ENCODE data around the gene SLC45A1.

SLC45A1 gene

DNA sequence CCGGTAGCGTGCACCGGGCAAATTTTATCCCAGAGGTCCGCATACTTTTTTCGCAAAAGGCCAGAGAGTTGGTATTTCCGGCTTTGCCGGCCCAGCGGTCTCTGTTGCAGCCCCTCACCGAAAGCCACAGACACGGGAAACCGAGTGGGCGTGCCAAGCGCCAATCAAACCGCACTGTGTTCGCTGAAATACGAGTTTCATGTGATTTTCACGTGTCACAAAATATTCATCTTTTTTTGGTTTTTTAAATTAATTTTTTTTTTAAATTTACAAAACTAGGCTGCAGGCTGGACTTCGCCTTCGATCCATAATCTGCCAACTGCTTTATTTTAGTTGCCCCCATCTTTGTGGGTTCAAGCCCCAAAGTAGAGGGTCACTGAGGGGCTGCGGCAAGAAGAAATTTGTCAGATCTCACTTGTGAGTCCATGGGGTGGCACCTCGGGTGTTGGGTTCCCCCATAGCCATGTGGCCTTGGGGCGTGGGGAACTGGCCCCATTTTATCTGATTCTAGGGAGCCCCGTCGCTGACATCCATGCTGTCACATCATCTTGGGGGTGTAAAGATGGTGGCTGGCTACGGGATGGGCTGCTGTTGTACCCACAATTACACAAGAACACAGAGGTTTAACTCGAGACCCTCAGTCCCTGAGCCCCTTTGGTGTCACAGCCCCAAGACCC lies 20.8 kb downstream of the SLC45A1 start:
- DNase-seq: no peak

GRCh38 chr1:8339203-8339600 lies 21.3 kb downstream of the SLC45A1 start:
- no peak for DNase-seq

DNA sequence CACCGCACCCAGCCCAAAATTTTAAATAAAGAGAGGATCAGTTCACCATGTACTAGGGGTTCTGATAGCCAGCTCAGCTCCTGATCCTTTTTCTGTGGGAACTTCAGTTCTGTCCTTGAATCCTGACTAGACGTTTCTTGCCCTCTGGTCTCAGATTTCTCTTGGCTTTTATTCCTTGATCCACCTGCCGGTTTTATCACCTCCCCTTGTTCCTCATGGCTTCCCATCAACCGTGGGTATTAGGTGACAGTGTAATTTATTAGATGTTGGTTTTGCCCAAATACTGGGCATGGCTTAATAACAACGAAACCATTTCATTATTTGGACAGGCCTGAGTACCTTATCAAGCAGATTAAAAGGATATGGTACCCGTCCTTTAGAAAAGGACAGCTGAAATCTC lies 22.5 kb downstream of the SLC45A1 start:
- DNase-seq: no peak

GRCh38 chr1:8342325-8342724 lies 24.4 kb downstream of the SLC45A1 start:
- no peak for DNase-seq

GRCh38 chr1:8343044-8343443 lies 25.1 kb downstream of the SLC45A1 start:
- no peak for DNase-seq

GRCh38 chr1:8343464-8344001 lies 25.6 kb downstream of the SLC45A1 start:
- DNase-seq: no peak

GRCh38 chr1:8344893-8345507 lies 27.1 kb downstream of the SLC45A1 start:
- DNase-seq: no peak

DNA sequence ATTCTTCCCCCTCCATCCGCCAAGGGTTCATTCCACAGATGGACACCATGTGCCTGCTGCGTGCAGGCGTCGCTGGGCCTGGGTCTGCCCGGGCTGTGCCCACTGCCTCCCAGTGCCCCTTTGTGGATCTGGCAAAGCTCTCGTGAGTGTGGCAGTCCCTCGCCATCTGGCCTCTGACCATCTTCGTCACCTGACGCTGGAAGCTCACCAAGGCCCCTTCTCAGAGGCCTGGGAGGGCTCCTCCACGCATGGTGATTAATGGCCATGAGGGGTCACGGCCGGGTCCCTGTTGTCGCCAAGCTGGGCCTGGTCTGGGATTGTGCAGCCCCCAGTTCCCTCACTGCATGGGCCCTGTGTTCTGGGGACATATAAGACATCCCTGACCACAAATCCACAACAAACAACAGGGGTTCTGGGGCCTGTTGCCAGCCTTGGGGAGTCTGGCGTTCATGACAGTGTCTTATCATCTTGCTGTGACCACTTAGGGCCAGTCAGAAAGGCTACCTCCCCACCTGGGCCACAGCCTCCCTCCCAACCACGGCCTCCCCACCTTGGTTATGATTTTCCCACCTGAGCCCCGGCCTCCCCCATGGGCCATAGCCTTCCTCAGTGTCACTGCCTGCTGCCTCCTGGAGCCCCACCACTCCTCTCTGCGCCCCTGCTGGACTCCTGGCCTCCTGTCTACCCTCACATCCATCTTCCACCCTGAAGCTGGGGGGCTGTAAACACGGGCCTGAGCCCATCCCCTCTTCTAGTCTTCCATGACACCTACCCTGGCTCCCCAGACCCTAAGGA lies 27.9 kb downstream of the SLC45A1 start:
- DNase-seq: no peak

DNA sequence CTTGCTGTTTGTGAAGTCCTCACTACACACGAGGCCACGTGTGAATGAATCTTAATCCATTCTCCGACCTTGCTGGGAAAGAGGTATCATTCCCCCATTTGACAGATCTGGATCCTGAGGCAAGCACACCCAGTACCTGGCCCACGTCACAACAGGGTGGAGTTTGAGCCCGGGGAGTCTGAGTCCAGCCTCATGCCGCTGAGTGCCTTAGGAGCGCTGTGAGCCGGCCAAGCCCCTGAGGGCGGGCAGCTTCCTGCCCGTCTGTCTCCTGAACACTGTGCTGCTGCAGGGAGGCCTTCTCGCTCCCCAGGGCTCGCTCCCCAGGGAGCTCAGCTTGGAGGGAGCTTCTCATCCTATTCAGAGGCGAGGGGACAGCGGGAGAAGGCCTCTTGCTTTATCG lies 29.7 kb downstream of the SLC45A1 start:
- DNase-seq: no peak

- no peak for DNase-seq
Observed at GRCh38 chr1:8348047-8348776, 30.3 kb downstream of the SLC45A1 start.

DNA sequence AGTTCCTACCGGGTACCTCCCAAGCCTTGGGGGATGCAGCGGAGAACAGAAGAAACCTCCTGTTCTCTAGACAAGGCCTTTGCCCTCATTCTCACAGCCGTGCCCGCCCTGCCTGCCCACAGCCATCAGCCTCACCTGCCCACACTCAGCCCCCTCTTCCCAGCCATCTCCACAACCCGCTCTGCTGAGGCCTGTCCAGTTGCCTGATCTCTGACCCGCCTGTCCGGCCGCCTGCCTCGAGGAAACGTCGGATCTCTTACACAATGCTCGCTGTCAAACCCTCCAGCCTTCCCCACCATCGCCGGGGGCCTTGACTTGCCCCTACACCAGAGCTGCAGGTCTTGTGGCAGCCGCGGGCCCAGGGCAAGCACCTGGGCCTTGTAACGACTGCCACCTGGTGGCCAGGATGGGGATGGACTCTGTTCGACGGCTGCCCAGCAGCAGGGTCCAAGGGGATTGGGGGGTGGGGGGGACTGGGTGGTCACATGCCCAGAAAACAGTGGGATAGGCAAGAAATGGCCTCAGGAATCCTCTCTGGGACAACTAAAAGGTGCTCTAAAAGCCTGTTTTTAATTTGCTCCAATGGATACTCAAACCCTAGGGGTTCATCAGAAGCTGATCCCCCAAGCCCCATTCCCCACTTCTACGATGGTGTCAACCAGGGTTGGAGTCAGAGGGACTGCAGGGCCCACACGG lies 31.0 kb downstream of the SLC45A1 start:
- peak; percentile 70 for DNase-seq

DNA sequence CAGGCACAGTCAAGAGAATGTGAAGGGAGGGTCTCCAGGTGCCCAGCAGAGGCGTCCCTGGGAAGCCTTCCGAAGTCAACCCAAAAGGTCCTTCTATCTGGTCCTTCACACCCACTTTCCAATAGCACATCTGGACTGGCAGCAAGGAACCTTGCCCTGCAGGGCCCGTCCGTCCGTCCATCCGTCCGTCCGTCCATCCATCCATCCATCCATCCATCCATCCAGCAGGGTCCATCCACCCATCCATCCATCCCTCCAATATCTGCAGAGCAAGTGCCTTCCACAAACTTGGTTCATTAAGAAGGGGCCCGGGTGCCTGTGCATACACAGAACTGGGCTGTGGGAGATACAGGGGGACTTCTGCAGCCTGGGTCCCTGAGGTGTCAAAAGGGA lies 31.6 kb downstream of the SLC45A1 start:
- no peak for DNase-seq

- DNase-seq: no peak
Observed at GRCh38 chr1:8349961-8350360, 32.0 kb downstream of the SLC45A1 start.

DNA sequence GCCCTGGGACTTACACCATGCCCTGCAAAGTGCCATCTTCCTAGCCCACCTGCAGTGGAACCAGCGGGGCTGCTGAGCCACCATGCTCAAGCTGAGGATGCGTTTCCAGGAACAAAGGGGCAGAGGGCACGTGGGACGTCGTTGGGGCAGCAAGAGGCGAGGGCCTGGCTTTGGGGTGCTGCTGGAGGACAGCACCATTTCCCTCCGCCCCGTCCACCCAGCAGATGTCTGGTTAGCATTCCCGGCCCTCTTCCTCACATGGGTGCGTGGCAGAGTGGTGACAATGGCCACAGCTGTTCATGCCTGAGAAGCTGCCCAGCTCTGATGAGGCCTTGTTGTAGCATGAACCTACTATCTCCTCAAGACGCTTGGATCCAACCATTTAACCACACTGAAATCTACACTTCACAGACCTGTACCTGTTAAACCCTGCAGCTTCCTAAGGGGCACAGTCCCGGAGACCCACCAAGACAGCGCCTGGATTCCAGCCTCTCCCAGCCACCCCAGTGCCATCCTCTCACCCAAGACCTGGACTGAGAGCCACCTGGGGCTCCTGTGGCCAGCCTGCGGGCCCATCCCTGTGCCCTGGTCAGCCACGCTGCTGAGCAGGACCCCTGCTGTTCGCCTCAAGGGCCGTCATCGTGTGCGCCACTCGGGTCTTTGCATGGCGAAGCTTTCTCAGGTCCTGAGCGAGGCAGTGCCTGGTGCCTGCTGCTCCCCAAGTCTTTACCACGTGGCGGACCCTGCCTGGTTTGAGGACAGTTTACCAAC lies 33.2 kb downstream of the SLC45A1 start:
- no peak for DNase-seq

- DNase-seq: no peak
Observed at GRCh38 chr1:8351693-8352470, 34.0 kb downstream of the SLC45A1 start.

- no peak for DNase-seq
Observed at GRCh38 chr1:8352471-8352845, 34.5 kb downstream of the SLC45A1 start.

DNA sequence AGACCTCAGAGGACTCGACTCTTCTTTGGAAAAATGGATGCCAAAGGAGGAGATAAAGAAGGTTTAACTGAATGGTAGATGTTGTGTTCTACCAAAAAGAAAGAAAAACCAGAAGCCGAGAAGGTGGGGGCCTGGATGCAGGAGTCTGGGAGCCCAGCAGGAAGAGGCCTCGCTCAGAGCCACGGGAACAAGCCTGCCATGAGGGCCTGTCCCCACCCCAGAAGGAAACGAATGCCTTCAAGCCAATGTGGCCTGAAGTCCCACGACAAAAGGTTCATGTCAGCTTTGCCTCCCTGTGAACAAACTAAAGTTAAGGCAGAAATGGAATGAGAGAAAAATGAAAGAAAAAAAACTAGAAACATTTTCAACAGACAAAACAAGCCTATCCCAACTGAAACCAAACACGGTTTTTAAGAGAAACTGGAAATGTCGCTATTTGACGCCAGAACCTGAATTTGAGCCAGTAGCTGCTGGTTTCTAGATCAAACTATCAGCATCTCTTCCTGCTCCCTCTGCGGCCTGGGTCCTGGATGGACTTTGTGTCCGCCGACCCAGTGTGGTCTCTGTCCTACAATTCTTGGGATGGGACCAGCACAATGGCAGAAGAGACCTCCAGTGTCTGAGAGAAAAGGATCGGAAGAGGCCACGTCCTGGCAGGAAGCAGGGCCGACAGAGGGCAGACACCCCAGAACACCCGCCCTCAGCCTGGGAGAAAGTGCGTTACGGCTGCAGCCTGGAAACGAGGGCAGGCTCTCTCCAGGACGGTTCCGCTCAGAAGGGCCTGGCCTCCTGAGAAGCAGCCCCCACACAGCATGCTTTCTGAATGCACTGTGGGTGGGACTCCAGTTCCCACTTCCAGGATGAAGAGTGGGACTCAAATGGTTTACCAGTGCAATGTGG lies 35.2 kb downstream of the SLC45A1 start:
- no peak for DNase-seq

- DNase-seq: no peak
Observed at GRCh38 chr1:8354038-8354437, 36.1 kb downstream of the SLC45A1 start.

DNA sequence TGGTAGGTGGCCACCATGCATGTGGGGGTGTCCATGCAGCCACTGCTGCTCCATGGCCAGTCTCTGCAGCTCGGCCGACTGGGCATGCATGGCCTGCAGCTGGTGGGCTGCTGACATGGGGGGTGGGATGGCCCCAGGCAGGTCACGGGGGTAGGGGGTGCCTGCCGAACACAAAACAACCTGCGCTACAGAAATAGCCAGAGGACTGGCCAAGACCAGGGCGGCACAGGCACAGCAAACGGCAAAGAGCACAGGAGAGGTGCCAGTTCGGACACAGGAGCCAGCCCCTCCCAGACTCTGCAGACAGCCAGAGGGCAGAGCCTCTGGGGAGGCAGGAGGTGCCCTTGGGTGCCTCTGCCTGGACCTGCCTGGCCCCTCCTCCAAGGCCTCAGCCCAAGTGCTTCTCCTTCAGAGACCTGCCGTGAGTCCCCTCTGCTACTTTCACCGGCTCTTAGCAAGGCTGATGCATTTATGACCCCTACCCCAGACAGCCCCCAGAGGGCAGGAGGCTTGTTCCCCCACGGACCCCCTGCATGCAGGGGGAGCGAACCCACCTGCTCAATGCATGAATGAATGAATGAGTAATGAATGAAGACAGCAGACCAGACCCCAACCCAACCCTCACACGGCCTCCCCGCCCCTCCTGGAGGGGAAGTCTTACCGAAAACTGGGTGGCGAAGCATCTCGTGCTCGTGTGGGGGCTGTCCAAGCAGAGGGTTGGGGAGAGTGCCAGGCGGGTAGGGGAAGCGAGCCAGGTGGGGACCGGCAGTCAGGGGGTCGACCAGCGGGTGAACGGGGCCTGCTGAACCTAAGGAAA lies 37.7 kb downstream of the SLC45A1 start:
- no peak for DNase-seq
